Loucy (cell line): ENCODE data around the gene DCAF6.

Experiments used
- H2AFZ ChIP-seq: fragments of 200-600 bp; sonication (generic); 2 replicates; pipeline ENCODE4 v1.6.0; 2016; ENCODE audit warnings: antibody characterized with exemption, mild to moderate bottlenecking, low read length, moderate library complexity
- H3F3A ChIP-seq: fragments of 200-600 bp; 2 replicates; pipeline ENCODE4 v1.6.0; 2016; ENCODE audit warnings: antibody characterized with exemption, low read depth, mild to moderate bottlenecking
- H3K27me3 ChIP-seq: fragments of 200-600 bp; sonication (generic); 2 replicates; pipeline ENCODE4 v1.6.1; 2014; ENCODE audit warnings: low read length, mild to moderate bottlenecking; ENCODE audit not compliant: insufficient read depth, poor library complexity, severe bottlenecking
- H3K36me3 ChIP-seq: fragments of 200-600 bp; sonication (generic); 2 replicates; pipeline ENCODE4 v1.6.1; 2016; ENCODE audit warnings: low read length; ENCODE audit not compliant: insufficient read depth
- H3K4me1 ChIP-seq: fragments of 200-600 bp; sonication (generic); 2 replicates; pipeline ENCODE4 v1.5.1; 2014; ENCODE audit warnings: low read length, mild to moderate bottlenecking; ENCODE audit not compliant: insufficient read depth, poor library complexity, severe bottlenecking
- H3K4me2 ChIP-seq: fragments of 200-600 bp; sonication (generic); 2 replicates; pipeline ENCODE4 v1.6.0; 2014; ENCODE audit warnings: antibody characterized with exemption, low read length, low read depth, mild to moderate bottlenecking; ENCODE audit not compliant: poor library complexity, severe bottlenecking
- H3K4me3 ChIP-seq: fragments of 200-600 bp; sonication (generic); 2 replicates; pipeline ENCODE4 v1.5.1; 2014; ENCODE audit warnings: low read length, mild to moderate bottlenecking, mixed read lengths; ENCODE audit not compliant: poor library complexity, severe bottlenecking
- H3K79me2 ChIP-seq: fragments of 200-600 bp; sonication (generic); 2 replicates; pipeline ENCODE4 v1.6.1; 2014; ENCODE audit warnings: low read length; ENCODE audit not compliant: insufficient read depth
- H3K9ac ChIP-seq: fragments of 200-600 bp; sonication (generic); 2 replicates; pipeline ENCODE4 v1.6.0; 2014; ENCODE audit warnings: mild to moderate bottlenecking, low read depth, low read length, moderate library complexity; ENCODE audit not compliant: poor library complexity, severe bottlenecking
- H3K9me2 ChIP-seq: fragments of 200-600 bp; sonication (generic); replicated peaks from 2 replicates; pipeline ENCODE4 v1.6.1; 2016; ENCODE audit warnings: low read depth, low read length, mixed read lengths
- H3K9me3 ChIP-seq: fragments of 200-600 bp; sonication (generic); 2 replicates; pipeline ENCODE4 v1.6.1; 2014; ENCODE audit warnings: mild to moderate bottlenecking, antibody characterized with exemption, low read length, low read depth; ENCODE audit not compliant: insufficient read depth
- H4K20me1 ChIP-seq: fragments of 200-600 bp; sonication (generic); 2 replicates; pipeline ENCODE4 v1.6.0; 2014; ENCODE audit warnings: antibody characterized with exemption, low read length, mild to moderate bottlenecking; ENCODE audit not compliant: insufficient read depth, poor library complexity, severe bottlenecking
- EZH2phosphoT487 ChIP-seq: fragments of 200-600 bp; IDR thresholded peaks from 2 replicates; pipeline ENCODE4 v1.6.1; 2018; ENCODE audit warnings: antibody characterized with exemption, mild to moderate bottlenecking, moderate library complexity, borderline replicate concordance
- TF ChIP-seq, protein P1 (sequence below): fragments of 200-600 bp; sonication (generic); conservative IDR thresholded peaks from 2 replicates; pipeline ENCODE4 v1.5.1; 2014; ENCODE audit warnings: mild to moderate bottlenecking, antibody characterized with exemption, low read length

Gene DCAF6

DNA sequence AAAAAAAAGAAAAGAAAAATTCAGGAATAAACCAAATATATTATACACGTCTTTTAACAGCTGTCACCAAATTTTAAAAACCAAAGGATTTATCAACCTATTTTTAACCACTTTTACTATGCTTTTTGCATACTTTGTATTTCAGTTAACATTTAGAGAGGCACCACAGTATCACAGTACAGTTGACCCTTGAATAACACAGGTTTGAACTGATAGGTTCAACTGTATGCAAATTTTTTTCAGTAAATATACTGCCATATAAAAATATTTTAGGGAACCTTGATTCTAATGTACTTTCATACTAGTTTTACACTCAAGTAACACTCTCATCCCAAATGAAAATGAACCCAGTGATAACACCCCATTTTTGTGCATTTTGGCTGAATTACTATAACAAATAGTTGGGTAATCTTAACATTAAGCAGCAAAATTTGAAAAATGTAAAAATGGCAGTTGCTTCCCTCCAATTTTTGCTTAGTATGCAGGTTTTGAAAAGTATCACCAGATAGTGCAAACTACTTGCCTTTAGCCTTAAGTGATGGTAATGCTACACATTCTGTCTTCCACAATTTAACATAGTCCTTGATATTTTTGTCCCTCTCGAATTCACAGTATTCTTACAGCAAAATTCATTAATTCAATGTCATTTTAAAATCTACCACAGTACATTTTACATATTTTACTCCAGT lies 11.8 kb upstream of the DCAF6 start:
- peaks cover 8% of the 10 kb centered on the region; the same call in 1 of the 2 replicates for H3K36me3 ChIP-seq
- no peak overlapping the region for H2AFZ ChIP-seq
- H3K4me1 ChIP-seq, result peaks cover 38% of the 10 kb centered on the region
- H3K79me2 ChIP-seq, result peaks cover 50% of the 10 kb centered on the region
- H3K9me2 ChIP-seq, result no peaks in the 10 kb centered on the region
- H3K9ac ChIP-seq, result no peak overlapping the region
- H4K20me1 ChIP-seq, result no peaks in the 10 kb centered on the region
- H3K4me2 ChIP-seq, result no peak overlapping the region
- TF ChIP-seq, protein P1, sequence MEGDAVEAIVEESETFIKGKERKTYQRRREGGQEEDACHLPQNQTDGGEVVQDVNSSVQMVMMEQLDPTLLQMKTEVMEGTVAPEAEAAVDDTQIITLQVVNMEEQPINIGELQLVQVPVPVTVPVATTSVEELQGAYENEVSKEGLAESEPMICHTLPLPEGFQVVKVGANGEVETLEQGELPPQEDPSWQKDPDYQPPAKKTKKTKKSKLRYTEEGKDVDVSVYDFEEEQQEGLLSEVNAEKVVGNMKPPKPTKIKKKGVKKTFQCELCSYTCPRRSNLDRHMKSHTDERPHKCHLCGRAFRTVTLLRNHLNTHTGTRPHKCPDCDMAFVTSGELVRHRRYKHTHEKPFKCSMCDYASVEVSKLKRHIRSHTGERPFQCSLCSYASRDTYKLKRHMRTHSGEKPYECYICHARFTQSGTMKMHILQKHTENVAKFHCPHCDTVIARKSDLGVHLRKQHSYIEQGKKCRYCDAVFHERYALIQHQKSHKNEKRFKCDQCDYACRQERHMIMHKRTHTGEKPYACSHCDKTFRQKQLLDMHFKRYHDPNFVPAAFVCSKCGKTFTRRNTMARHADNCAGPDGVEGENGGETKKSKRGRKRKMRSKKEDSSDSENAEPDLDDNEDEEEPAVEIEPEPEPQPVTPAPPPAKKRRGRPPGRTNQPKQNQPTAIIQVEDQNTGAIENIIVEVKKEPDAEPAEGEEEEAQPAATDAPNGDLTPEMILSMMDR, result no peak
- TF ChIP-seq EZH2phosphoT487, result no peak
- H3K4me3 ChIP-seq, result no peak overlapping the region
- H3F3A ChIP-seq, result no peaks in the 10 kb centered on the region
- no peaks in the 10 kb centered on the region for H3K27me3 ChIP-seq
- no peaks in the 10 kb centered on the region for H3K9me3 ChIP-seq

DNA sequence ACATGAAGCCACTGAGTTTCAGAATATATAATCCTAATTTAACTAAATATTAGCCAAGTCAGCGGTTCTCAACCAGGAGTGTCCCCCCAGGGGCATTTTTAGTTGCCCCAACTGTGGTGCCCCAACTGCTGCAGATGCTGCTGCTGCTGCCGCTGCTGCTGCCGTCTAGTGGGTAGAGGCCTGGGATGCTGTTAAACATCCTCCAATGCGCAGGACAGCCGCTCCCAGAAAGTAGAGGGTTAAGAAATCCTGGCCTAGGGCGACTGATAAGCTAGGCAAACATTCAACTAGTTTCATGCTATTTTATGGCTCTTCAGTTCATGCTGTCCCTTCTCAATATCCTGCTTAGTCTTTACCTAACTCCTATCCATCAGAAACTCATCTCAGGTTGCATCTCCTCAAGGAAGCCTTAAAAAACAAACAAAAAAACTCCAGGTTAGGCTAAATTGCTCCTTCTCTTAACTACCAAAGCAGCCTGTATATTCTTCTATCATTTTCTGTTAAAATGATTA lies 9.9 kb upstream of the DCAF6 start:
- Histone ChIP-seq H3K9ac (no peak overlapping the region), H3K36me3 (peaks cover 8% of the 10 kb centered on the region; the same call in 1 of the 2 replicates), H2AFZ (no peak overlapping the region), H3K9me2 (no peaks in the 10 kb centered on the region), H3K27me3 (no peaks in the 10 kb centered on the region), H3F3A (no peaks in the 10 kb centered on the region), H3K79me2 (peaks cover 65% of the 10 kb centered on the region), H4K20me1 (peaks cover 6% of the 10 kb centered on the region), H3K9me3 (no peaks in the 10 kb centered on the region), H3K4me2 (no peak overlapping the region), H3K4me1 (peaks cover 52% of the 10 kb centered on the region), H3K4me3 (no peak overlapping the region)
- TF ChIP-seq, protein P1, result no peak
- TF ChIP-seq EZH2phosphoT487, result no peak

DNA sequence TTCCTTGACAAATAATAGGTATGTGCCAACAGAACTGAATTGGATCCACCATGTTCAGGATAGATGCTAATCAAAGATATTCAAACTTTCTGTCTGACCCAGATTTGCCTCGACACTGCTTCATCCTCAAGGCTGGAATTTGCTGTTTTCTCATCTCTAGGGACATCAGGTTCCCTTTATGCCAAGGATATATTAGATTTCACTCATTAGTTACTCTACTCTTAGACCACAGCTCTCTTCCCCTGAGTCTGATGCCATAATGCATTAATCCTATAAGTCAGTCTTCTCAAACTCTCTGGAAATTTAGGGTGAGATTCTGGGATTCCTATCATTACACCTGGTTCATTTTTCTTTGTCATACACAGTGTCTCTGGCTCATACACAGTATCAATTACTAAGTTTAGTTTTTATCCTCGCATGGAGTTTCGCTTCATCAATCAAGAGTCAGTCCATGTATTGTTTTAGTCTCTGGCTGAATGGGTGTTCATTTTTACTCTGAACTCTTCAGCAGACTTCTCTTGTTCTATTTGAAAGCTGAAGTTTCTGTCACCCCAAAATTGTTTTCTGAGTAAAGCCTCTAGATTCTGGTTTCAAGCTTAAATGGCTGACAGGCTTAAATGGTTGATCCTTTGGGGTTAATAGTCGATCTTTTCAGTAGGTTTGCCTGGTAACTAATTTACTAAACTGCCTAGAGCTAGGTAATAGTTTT lies 9.3 kb upstream of the DCAF6 start:
- peaks cover 70% of the 10 kb centered on the region for H3K79me2 ChIP-seq
- peaks cover 8% of the 10 kb centered on the region; the same call in 1 of the 2 replicates for H3K36me3 ChIP-seq
- H3K4me3 ChIP-seq, result no peak overlapping the region

More for the DNA sequence above, 9.3 kb upstream of the DCAF6 start:
- Histone ChIP-seq H3K4me1 (peaks cover 50% of the 10 kb centered on the region), H3F3A (no peaks in the 10 kb centered on the region), H3K9me2 (no peaks in the 10 kb centered on the region), H3K9me3 (no peaks in the 10 kb centered on the region), H4K20me1 (peaks cover 10% of the 10 kb centered on the region), H3K27me3 (no peaks in the 10 kb centered on the region), H2AFZ (no peak overlapping the region), H3K4me2 (no peak overlapping the region), H3K9ac (no peak overlapping the region)
- TF ChIP-seq, protein P1, result no peak
- no peak for TF ChIP-seq EZH2phosphoT487
